ENCODE results near the gene GPR141.

DNA sequence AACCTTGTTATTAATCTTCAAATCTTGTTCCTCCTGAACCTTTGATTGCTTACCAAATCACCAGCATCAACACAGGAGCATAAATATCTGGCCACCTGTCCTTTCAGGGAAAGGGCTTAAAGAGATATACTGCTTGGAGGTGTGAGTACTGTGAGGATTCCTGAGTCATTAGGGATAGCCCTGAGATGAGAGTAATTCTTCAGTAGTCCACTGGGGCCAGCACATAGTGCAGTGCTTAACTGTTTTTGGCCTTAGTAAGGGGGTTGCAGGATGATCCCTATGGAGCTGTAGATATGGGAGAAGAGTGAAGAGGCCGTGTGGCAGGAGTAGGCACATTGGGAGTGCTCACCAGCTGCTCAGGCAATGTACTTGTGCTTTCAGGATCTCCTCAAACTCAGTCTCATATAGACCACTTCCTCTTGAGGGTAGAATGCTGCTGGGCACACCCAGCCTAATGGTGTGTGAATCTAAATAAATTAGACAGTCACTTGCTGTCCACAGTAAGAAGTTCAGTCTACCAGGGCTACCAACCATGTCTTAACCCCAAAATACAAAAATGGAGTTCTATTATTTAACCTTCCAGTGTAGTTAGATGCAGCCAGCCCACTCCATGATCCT is 26.5 kb upstream of the GPR141 start:
- TF ChIP-seq, protein P1, sequence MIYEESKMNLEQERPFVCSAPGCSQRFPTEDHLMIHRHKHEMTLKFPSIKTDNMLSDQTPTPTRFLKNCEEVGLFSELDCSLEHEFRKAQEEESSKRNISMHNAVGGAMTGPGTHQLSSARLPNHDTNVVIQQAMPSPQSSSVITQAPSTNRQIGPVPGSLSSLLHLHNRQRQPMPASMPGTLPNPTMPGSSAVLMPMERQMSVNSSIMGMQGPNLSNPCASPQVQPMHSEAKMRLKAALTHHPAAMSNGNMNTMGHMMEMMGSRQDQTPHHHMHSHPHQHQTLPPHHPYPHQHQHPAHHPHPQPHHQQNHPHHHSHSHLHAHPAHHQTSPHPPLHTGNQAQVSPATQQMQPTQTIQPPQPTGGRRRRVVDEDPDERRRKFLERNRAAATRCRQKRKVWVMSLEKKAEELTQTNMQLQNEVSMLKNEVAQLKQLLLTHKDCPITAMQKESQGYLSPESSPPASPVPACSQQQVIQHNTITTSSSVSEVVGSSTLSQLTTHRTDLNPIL (CRISPR knock-in tag; IDR thresholded peaks at IDR 0.05; ENCODE audit: low read depth), result no peak
- TF ChIP-seq ARNTL (CRISPR knock-in tag; IDR thresholded peaks at IDR 0.05; ENCODE audit: borderline replicate concordance, low read depth), result no peak
- TF ChIP-seq, protein P2, sequence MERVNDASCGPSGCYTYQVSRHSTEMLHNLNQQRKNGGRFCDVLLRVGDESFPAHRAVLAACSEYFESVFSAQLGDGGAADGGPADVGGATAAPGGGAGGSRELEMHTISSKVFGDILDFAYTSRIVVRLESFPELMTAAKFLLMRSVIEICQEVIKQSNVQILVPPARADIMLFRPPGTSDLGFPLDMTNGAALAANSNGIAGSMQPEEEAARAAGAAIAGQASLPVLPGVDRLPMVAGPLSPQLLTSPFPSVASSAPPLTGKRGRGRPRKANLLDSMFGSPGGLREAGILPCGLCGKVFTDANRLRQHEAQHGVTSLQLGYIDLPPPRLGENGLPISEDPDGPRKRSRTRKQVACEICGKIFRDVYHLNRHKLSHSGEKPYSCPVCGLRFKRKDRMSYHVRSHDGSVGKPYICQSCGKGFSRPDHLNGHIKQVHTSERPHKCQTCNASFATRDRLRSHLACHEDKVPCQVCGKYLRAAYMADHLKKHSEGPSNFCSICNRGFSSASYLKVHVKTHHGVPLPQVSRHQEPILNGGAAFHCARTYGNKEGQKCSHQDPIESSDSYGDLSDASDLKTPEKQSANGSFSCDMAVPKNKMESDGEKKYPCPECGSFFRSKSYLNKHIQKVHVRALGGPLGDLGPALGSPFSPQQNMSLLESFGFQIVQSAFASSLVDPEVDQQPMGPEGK (CRISPR knock-in tag; IDR thresholded peaks at IDR 0.05; ENCODE audit: borderline replicate concordance), result no peak
- no peak for TF ChIP-seq RARB (CRISPR knock-in tag; IDR thresholded peaks at IDR 0.05)
- no peak for TF ChIP-seq ZNF8 (CRISPR knock-in tag; IDR thresholded peaks at IDR 0.05)
- TF ChIP-seq ISL1 (CRISPR knock-in tag; IDR thresholded peaks at IDR 0.05), result no peak
- no peak for TF ChIP-seq ZFP30 (CRISPR knock-in tag; IDR thresholded peaks at IDR 0.05)
